Measurements from ENCODE around the gene GAL3ST1. TPM values are rescaled to one million over a fixed set of nuclear protein-coding genes. Genes with fewer than 3 reads are reported as not detected.
A peak's percentile ranks its signal among the peaks of the same experiment; 100 is the strongest.

GAL3ST1 gene
- total and polyA plus RNA-seq, 8 donors, result 2.2 to 8.5 (median 4.2) TPM

DNA sequence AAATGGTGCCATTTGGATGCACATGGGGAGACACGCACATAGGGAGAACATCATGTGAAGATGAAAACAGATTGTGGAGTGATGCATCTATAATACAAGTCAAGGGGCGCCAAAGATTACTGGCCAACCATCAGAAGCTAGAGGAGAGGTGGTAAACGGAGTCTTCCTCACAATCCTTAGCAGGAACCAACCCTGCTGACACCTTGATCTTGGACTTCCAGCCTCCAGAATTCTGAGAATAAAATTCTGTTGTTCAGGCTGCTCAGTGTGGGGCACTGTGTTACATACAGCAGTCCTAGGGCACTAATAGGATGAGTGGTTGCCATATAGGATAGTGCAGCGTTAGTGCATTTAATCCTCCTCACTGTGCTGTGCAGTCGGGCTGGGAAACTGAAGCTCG, 61.0 kb downstream of the GAL3ST1 start:
- intact Hi-C loops (cut with DNase I), result no loop called here
- H3K27ac ChIP-seq, result no peak overlapping the region
- no peak for FAIRE-seq
- no peaks in the 10 kb centered on the region for H3K27me3 ChIP-seq
- WGBS, 2 donors, result 90 to 95% methylated on average over 6 of the region's 6 CpGs
- no peaks in the 10 kb centered on the region for H3K36me3 ChIP-seq
- no peak for ATAC-seq
- DNase-seq, result no peak
- no peaks in the 10 kb centered on the region for H3K9me3 ChIP-seq
- no peak overlapping the region for H3K4me3 ChIP-seq
- H3K4me1 ChIP-seq, result no peaks in the 10 kb centered on the region
- TF ChIP-seq, protein P1, sequence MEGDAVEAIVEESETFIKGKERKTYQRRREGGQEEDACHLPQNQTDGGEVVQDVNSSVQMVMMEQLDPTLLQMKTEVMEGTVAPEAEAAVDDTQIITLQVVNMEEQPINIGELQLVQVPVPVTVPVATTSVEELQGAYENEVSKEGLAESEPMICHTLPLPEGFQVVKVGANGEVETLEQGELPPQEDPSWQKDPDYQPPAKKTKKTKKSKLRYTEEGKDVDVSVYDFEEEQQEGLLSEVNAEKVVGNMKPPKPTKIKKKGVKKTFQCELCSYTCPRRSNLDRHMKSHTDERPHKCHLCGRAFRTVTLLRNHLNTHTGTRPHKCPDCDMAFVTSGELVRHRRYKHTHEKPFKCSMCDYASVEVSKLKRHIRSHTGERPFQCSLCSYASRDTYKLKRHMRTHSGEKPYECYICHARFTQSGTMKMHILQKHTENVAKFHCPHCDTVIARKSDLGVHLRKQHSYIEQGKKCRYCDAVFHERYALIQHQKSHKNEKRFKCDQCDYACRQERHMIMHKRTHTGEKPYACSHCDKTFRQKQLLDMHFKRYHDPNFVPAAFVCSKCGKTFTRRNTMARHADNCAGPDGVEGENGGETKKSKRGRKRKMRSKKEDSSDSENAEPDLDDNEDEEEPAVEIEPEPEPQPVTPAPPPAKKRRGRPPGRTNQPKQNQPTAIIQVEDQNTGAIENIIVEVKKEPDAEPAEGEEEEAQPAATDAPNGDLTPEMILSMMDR (IDR thresholded peaks at IDR 0.05), result no peak

DNA sequence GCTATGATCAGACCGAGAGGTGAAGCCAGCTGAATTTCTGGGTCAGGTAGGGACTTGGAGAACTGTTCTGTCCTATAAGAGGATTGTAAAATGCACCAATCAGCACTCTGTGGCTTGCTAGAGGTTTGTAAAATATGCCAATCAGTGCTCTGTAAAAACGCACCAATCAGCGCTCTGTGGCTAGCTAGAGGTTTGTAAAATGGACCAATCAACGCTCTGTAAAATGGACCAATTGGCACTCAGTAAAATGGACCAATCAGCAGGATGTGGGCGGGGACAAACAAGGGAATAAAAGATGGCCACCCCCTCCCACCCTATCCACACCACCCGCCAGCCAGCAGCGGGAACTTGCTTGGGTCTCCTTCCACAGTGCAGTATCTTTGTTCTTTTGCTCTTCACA, 62.6 kb downstream of the GAL3ST1 start:
- TF ChIP-seq, protein P1 (IDR thresholded peaks at IDR 0.05), result no peak
- 89 to 93% methylated on average over 7 of the region's 7 CpGs for WGBS, 2 donors
- DNase-seq (no peak), ATAC-seq (no peak), FAIRE-seq (no peak)
- intact Hi-C loops (cut with DNase I), result no loop called here
- no peaks in the 10 kb centered on the region for H3K4me1 ChIP-seq
- no peak overlapping the region for H3K27ac ChIP-seq
- no peaks in the 10 kb centered on the region for H3K9me3 ChIP-seq
- H3K36me3 ChIP-seq, result no peaks in the 10 kb centered on the region
- H3K27me3 ChIP-seq, result no peaks in the 10 kb centered on the region
- H3K4me3 ChIP-seq, result no peak overlapping the region

DNA sequence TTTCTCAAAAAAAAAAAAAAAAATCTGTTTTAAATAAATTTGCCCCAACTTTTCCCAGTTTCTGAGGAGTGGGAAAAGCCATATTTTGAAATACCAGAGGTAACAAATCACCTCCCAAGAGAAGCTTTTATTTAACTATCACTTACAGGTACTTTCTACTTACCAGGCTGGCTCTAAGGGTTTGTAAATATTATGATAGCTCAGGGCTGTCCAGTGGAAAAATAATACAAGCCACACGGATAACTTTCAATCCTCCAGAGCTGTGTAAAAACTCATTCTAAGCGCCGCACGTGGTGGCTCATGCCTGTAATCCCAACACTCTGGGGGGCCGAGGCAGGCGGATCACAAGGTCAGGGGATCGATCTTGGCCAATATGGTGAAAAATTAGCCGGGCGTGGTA, 63.4 kb downstream of the GAL3ST1 start:
- H3K27me3 ChIP-seq, result no peaks in the 10 kb centered on the region
- no peak for FAIRE-seq

DNA sequence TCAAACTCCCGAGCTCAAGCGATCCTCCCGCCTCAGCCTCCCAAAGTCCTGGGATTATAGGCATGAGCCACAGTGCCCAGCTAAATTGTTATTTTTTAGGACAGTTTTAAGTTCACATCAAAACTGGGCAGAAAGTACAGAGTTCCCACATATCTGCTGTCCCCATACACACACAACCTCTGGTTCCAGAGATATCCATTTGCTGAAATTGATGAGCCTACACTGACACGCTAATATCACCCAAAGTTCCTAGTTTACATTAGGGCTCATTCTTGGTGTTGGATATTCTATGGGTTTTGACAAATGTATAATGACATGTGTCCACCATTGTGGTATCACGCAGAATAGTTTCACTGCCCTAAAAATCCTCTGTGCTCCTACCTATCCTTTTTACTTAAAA, 66.2 kb downstream of the GAL3ST1 start:
- Histone ChIP-seq H3K27ac (no peak overlapping the region), H3K27me3 (peaks cover 0 to 6% (median 0%) of the 10 kb centered on the region in 4 donors), H3K9me3 (no peaks in the 10 kb centered on the region), H3K4me1 (no peaks in the 10 kb centered on the region), H3K4me3 (no peak overlapping the region), H3K36me3 (no peaks in the 10 kb centered on the region)
- ATAC-seq, result no peak
- TF ChIP-seq, protein P1 (IDR thresholded peaks at IDR 0.05), result no peak
- no peak for DNase-seq
- no peak for FAIRE-seq
- intact Hi-C loops (cut with DNase I), result no loop called here
- 58 to 88% methylated on average over 5 of the region's 5 CpGs for WGBS, 2 donors

More for the DNA sequence above, 63.4 kb downstream of the GAL3ST1 start:
- Histone ChIP-seq H3K9me3 (no peaks in the 10 kb centered on the region), H3K4me3 (no peak overlapping the region), H3K4me1 (no peaks in the 10 kb centered on the region), H3K36me3 (no peaks in the 10 kb centered on the region), H3K27ac (no peak overlapping the region)
- ATAC-seq, result peak in 2 of 4 donors; percentile 47 to 55
- 60 to 66% methylated on average over 9 of the region's 9 CpGs for WGBS, 2 donors
- intact Hi-C loops (cut with DNase I), result no loop called here
- TF ChIP-seq, protein P1 (IDR thresholded peaks at IDR 0.05), result no peak
- DNase-seq, result no peak

DNA sequence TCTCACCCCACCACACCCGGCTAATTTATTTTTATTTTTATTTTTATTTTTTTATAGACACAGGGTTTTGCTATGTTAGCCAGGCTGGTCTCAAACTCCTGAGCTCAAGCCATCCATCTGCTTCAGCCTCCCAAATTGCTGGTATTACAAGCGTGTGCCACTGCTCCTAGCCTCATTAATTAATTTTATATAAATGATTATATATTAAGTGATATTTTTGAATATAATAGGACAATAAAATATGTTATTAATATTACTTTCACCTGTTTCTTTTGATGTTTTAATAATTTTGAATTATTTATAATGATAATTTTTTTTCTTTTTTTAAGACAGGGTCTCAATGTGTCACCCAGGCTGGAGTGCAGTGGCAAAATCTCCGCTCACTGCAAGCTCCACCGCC, 66.8 kb downstream of the GAL3ST1 start:
- Histone ChIP-seq H3K27ac (no peak overlapping the region), H3K36me3 (no peaks in the 10 kb centered on the region), H3K4me3 (no peak overlapping the region), H3K27me3 (peaks cover 0 to 6% (median 0%) of the 10 kb centered on the region in 4 donors), H3K9me3 (no peaks in the 10 kb centered on the region), H3K4me1 (no peaks in the 10 kb centered on the region)
- 73 to 83% methylated on average over 4 of the region's 4 CpGs for WGBS, 2 donors
- TF ChIP-seq, protein P1 (IDR thresholded peaks at IDR 0.05), result no peak
- no peak for DNase-seq
- no peak for FAIRE-seq
- intact Hi-C loops (cut with DNase I), result no loop called here
- no peak for ATAC-seq

Data from pancreas (tissue), 10 donors.